HS-5 (cell line): ENCODE data around the gene LRP3.
"Not testable (repeated sequence)": the region's sequence is repeated elsewhere in the genome, so short reads cannot be mapped to it uniquely, and the experiment has no call there.

Experiments used
- DNase-seq: peaks from one replicate; pipeline ENCODE4 v3.0.0-alpha.2; 2012; ENCODE audit warnings: low read depth

Gene LRP3

GRCh38 chr19:33217881-33218280, 23.8 kb downstream of the LRP3 start:
- DNase-seq: no peak

GRCh38 chr19:33219261-33219815, 25.2 kb downstream of the LRP3 start:
- DNase-seq: no peak

DNA sequence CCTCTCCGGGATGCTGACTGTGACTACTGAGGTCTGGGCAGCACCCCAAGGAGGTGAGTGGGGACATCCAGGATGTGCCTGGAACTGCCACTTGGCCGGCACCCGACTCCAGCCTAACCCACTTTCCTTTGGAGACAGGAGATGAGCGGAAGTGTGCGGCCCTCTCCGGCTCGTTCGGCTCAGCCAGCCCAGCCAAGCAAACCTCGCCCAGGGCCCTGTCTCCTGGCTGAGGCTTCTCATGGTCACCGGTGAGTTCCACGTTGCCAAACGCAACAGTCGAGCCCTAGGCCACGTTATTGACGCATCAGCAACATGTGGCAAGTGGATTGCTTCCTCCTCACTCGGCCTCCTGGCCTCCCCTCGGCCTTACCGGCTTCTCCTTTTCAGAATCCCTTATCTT, 26.0 kb downstream of the LRP3 start:
- DNase-seq: no peak

GRCh38 chr19:33220735-33221134, 26.6 kb downstream of the LRP3 start:
- DNase-seq: no peak

- DNase-seq: no peak
Measured at GRCh38 chr19:33221638-33222037, 27.5 kb downstream of the LRP3 start.

GRCh38 chr19:33222255-33222654, 28.1 kb downstream of the LRP3 start:
- not testable (repeated sequence) for DNase-seq

- no peak for DNase-seq
Measured at GRCh38 chr19:33224694-33225457, 30.7 kb downstream of the LRP3 start.

GRCh38 chr19:33225458-33225926, 31.4 kb downstream of the LRP3 start, which contains the start of gene SLC7A10:
Gene SLC7A10, minus strand, starts transcription at chr19:33225850. Its CDS starts 147 bp downstream, at chr19:33225703.
- no peak for DNase-seq

DNA sequence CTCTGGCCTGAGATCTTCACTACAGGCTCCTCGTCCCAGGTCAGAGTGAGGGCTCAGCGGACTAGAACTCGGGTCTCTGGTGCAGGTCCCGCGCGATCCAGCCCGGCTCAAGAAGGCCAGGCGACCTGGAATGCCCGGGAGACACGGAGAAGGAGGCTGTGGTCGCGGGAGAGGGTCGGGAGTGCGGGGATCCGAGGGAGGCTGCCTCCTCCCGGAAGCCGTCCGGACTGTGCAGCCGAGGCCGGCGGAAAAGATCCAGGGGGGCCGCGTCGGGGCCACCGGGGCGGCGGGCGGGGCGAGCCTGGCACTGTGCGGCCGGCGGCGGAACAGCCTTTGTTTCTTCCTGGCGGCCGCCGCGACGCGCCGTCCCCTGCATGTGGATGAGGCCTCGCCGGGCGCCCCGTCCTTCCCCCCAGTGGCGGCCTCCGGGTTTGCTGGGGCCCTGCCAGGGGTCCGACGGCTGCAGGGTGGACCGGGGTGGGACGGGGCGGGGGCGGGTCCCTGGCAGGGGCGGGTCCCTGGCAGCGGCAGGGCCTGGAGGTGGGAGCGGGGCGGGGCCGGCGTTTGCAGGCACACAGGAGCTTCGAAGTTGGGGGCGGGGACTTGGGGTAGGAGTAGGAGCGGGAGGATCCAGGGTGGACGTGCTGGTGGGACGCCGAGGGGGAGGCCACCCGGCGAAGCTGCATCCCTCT, 32.6 kb downstream of the LRP3 start:
- no peak for DNase-seq

DNA sequence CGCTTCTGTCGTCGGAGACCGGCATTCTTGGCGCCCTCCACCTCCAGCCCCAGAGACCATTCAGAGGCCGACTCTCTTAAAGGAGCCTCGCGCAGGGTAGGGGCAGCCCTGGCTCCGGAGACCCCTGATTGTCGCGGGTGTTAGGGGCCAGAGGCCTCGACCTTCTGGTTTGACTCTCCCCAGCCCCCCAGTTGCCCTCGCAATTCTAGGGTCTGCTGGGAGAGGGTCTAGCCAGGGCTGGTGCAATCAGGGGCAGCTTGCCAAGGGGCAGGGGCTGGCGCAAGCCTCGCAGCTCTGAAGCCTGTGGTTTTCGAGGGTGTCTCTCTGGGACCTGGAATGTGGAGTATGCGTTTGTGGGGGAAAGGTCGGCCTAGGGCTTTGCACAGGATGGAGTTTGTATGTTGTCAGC, 33.1 kb downstream of the LRP3 start:
- no peak for DNase-seq

DNA sequence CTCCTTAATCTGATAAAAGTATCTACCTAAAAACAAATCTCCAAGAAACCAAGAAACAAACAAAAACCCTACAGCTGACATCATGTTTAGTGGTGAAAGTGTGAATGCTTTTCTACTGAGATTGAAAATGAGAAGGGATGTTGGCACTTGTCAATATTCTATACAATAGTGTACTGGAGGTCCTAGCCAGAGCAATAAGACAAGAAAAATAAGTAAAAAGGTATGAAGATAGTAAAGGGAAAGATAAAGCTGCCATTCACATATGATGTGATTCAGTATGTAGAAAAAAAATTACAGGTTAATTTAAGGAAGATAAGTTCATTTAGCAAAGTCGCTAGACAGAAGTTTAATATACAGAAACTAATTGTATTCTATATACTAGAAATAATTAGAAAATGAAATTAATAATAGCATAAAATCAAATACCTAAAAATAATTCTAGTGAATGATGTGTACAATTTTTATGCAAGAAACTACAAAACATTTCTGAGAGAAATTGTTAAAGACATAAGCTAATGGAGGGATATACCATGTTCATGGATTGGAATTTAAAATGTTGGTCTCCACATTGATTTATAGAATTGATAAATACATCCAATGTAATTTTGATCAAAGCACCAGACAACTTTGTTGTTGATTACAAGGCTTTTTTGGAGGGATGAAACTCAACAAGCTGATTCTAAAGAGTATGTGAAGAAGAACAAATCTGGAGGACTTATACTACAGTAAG, 33.9 kb downstream of the LRP3 start:
- DNase-seq: no peak

- DNase-seq: no peak
Measured at GRCh38 chr19:33229962-33230361, 35.8 kb downstream of the LRP3 start.

DNA sequence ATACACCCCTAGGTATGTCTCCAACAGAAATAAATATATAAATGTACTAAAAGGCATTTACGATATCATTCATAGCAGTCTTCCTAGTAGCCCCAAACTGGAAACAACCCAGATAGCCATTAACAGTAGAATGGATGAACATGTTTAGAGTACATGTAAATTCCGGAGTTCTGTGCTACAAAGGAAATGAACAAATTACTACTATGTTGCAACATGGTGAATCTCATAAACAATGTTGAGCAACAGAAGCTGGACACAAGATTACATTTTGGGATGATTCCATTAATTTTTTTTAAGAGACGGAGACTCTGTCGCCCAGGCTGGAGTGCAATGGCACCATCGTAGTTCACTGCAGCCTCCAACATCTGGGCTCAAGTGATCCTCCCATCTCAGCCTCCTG, 37.4 kb downstream of the LRP3 start:
- DNase-seq: no peak

DNA sequence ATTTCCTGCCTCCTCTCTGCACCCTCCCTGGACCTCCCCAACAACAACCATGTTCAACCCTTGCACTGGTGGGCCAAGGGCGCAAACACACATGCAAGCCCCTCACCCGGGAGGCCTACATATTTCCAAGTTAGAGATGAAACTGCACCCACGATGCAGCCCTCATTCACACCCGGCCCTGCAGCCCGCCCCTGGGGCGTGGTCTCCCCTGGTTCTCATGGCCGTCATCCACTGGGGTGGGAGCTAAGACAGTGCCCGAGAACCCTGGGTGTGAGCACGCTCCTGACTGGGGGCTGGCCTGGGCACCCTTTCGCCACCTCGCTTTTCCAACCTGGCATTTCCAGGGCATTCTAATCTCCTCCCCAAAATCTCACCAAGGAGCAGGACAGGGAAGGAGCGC, 38.5 kb downstream of the LRP3 start:
- DNase-seq: no peak

GRCh38 chr19:33233056-33233873, 39.1 kb downstream of the LRP3 start:
- no peak for DNase-seq

- DNase-seq: no peak
Measured at GRCh38 chr19:33234092-33234491, 40.0 kb downstream of the LRP3 start.

GRCh38 chr19:33234736-33235135, 40.6 kb downstream of the LRP3 start:
- no peak for DNase-seq

DNA sequence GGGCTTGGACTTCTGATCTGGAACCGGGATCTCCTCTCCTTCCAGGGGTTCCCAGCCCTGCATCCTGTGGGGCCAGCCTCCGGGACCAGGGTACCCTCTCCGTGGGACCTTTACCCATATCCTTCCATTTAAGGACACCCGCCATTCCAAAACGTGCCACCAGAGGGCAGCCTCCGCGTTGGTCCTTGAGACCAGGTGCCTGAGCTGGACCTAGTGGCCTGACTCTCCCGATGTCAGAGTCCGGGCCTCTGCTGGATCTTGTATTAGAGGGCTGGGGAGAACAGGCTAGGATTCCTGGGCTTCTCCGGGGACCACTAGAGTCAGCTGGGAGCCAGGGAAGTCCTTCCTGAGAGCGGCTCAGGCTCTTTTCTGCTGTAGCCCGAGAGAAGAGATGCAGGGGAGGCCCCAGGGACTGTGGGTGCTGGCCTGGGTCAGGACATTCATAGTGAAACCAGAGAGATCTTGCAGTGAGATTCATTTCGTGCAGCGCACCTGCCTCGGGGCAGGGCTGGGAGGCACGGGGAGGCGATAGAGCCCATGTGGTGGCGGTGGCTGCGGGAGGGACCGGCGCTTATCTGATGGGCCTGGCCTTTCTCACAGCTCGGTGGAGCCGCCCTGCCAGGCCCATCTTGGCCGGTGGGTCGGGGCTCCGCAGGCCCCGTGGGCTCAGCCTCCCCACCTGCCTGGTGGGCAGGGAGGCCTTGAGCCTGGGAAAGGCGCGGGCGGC, 41.3 kb downstream of the LRP3 start:
- peak; percentile 30 for DNase-seq

GRCh38 chr19:33235996-33236350, 41.8 kb downstream of the LRP3 start:
- no peak for DNase-seq

DNA sequence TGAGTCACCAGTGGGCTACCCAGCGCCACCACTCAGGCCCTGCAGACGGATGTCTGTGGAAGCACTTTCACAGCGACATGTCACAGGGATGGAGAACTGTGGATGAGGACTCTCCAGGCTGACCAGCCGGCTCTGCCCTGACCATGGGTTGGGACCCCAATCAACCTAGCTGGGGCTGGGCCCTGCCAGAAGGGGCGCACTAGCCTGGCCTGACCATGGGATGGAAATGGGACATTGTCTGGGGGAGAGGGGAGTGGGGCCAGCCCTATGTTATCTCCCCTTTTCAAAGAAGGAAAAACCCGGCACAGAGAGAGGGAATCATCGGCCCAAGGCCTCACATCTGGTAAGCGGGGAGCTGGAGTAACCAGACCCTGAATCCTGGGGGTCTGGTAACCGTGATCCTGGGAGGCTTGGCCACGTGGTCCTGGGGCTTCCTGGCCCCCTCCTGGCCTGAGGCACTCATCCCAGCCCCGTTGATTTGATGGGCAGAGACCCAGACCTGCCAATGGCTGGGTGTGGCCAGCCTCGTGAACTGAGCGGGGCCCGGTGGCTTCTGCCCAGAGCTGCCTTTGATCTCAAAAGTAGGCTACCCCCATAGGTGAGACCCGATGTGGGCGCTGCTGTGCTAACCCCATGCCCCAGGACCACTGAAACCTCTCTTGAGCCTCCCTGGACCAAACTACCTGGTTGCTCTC, 42.7 kb downstream of the LRP3 start:
- no peak for DNase-seq
